NCI-H146 treated with DMSO at 0.1 percent for 48 hours (cell line): Measurements from ENCODE around the gene PTGDS.

Experiments used
- DNase-seq: peaks from one replicate; lab custom pipeline; 2025; ENCODE audit not compliant: unreplicated experiment; lab: John Stamatoyannopoulos, UW

Gene PTGDS

DNA sequence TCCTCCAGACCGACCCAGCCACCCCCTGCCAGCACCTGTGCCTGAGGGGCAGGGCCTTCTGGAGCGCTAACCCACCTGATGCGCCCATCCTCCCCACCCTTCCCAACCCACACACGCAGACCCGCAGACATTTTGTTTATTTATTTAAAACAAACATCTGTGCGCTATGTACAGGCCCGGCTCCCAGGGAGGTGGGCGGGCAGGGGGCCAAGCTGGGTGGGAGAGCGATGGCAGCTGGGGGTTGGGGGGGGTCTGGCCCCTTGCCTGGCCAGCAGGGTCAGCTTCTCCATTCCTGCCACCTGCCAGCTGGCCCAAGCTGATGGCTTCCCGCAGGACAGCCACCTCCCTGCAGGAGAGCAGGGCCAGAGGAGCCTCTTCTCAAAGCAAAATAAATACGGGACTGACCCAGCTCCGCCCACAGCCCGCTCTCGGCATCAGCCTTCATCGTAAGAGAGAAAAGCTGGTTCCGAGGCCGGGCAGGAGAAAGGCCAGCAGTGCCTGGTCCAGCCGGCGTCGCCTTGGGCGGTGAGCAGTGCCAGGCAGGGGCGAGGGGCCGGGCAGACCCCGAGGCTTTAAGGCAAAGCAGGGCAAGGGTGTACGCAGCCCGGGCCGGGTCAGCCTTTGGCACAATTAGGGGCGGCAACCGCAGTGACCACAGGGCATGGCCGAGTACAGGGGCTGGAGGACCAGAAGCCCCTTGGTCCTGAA is 30.0 kb downstream of the PTGDS start:
- DNase-seq, result no peak

- DNase-seq, result no peak
Measured at GRCh38 chr9:137007816-137008270, 30.5 kb downstream of the PTGDS start.

DNA sequence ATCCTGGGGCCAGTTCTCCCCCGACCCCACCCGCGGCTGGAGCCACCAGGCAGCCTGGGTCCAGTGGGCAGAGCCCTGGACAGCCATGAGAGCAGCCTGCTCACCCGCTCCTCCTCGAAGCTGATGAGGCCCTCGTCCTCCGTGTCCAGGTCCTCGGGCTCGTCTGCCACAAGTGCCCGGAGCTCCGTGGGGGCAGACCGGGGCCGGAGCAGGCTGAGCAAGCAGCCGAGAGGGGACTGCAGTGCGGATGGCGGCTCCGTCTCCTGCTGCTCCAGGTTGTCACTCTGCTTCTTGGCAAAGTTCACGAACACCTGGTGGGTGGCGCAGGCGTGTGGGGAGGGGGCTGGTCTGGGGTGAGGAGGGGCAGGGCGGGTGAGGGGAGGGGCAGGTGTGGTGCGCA is 31.0 kb downstream of the PTGDS start:
- no peak for DNase-seq

DNA sequence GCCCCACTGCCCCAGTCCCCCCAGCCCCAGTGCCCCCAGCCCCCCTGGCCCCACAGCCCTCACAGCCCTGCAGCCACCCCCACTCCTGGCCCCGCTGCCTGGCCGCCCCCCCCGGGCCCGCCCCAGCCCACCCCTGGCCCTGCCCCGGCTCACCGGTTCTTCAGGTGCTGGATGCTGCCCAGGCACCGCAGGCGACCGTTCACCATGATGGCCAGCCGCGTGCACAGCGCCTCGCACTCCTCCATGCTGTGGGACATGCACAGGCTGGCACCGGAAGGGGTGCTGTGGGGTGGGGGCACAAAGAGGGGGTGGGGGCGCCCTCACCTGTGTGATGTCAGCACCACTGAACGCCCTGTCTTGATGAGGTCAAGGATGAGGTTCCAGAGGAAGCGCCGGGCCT is 31.9 kb downstream of the PTGDS start:
- no peak for DNase-seq

DNA sequence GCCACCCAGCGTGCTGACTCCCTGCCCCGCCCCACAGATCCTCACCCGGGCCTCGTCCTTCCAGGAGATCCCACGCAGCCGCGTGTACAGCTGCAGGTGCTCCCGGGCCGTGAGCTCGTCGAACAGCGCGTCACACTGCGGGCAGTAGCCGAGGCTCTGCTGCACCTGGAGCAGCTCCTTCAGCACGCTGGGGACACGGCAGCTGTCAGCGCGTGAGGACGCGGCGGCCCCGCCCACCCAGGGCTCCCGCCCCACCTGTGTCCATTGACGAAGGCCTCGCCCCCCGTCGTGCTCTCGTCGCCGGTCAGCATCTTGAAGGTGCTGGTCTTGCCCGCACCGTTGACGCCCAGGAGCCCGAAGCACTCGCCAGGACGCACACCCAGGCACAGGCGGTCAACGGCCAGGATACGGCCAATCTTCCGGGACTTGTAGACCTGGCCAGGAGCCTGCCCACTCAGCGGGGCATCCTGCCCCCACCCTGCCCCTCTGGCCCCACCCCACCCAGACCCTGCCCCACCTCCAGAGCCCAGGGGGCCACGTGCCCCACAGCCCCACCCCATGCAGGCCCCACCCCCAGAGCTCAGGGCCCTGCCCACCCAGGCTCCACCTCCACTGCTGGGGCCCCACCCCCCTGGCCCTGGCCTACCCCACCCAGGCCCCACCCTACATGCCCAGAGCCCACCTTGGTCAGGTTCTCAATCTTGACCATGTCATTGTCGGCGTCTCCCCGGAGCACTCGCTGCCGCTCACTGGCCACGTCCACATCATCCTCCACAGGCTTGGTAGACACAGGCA is 32.8 kb downstream of the PTGDS start:
- no peak for DNase-seq

DNA sequence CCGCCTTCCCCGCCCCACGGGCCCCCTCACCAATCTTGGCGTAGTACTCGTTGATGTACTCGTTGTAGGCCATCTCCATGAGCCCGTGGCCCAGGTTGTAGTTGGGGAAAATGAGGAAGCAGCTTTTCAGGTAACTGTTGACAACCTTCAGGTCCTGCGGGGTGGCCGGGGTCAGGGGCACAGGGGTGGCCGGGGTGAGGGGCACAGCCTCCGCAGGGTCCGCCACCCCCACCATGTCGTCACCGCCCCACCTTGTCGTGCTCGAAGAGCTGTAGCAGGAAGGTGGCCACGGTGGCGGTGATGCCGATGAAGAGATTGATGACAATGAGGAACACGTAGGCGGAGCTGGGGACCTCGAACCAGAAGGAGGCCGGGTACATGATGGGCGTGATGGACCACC is 33.9 kb downstream of the PTGDS start:
- no peak for DNase-seq

DNA sequence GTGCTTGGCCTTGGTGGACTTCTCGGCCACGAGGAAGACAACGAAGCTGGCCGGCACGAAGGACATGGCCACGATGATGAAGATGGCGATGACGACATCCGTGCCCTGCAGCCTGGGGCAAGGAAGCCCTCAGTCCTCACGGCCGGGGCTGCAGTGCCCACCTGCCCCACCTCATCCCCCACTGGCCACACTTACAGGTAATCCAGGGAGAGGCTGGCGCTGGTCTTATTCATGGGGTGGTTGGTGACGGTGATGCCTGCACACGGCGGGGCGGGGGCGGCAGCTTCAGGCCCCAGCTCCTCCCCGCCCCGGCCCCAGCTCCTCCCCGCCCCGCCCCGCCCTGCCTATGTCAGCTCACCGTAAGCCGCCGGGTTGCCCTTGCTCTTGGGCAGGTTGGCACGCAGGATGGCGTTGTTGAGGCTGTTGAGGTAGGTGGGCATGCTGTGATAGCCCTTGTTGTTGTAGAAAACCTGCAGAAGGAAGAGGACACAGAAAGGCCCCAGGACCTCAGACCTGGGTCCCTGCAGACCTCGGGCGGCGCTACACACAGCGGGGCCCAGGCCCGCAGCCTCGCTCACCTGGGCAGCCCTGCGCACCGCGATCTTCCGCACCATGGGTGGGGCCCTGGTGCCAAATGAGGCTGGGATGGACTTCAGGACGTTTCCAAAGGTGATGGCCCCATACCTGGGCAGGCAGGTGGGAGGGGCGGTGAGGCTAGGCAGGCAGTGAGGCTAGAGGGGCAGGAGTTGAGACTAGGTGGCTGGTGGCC is 34.8 kb downstream of the PTGDS start:
- no peak for DNase-seq

DNA sequence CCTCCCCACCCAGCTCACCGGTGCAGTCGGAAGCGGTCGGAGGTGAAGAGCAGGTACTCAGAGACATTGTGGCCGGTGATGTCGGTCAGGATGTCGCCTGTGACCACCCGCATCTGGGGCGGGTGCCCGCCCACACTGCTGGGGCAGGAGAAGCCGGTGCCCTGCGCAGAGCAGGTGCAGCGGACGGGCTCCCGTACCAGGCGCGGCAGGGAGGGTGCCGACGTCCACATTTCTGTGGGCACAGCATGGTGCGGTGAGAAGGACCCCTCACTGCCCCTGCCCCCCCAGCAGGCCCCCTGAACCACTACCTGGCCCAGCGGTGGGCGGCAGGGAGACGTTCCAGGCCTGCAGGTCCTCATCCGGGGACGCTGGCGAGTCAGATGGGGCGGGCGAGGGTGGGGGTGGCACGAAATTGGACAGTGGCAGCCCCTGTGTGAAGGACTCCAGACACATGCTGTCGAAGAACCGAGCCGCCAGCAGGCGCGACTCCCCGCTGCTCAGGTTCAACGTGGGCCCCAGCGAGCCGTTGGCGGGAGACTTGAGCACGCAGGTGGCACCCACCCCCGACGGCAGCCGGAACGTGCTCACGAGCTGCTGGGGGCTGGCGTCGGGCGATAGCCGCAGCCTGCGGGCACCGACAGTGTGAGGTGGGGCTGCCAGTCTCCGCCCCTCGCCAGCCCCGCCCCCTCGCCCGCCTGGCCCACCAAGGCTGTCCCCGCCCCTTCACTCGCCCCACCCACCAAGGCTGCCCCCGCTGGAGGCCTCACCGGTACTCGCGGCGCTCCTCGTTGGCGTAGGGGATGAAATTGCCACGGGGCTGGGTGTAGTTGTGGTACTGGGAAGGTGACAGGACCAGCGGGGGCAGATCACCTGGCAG is 35.6 kb downstream of the PTGDS start:
- no peak for DNase-seq

GRCh38 chr9:137013571-137013940 is 36.3 kb downstream of the PTGDS start:
- no peak for DNase-seq

DNA sequence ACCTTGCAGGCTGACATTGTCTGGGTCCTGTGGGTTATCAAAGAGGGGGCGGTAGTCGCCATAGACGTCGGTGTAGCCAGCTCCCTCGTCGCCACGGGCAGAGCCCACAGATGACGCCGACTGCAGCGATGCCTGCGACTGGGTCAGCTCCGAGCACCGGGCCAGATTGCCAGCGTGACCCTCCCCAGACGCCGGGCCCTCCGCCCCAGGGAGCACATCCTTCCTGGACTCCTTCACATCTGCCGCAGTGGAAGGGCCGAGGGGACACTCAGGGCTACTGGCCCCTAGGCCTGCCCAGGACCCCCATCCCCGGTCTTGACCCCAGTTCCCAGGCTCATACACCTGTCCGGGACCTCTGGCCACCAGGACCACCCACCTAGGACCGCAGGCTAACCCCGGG is 36.9 kb downstream of the PTGDS start:
- DNase-seq, result no peak

GRCh38 chr9:137014776-137015539 is 37.7 kb downstream of the PTGDS start:
- DNase-seq, result no peak

- DNase-seq, result no peak
Measured at GRCh38 chr9:137015540-137015930, 38.2 kb downstream of the PTGDS start.

- no peak for DNase-seq
Measured at GRCh38 chr9:137015976-137016375, 38.7 kb downstream of the PTGDS start.

DNA sequence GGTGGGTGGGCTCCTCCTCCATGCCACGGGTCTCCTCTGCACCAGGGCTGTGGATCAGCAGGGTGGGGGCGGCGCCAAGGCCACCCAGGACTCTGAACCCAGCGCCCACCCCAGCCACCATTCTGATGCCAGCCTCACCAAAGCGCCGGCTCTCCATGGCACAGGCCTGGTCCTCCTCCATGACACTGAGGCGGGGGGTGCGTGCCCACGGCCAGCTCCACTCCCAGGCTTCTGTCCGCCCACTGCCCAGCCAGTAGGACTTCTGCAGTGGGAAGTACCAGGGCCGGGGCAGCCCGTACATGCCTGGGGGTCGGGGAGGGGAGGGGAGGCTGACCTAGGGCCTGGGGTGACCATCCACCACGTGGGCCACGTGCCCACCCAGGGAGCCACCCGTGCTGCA is 39.1 kb downstream of the PTGDS start:
- DNase-seq, result no peak

- DNase-seq, result no peak
Measured at GRCh38 chr9:137017071-137017470, 39.8 kb downstream of the PTGDS start.

GRCh38 chr9:137017791-137018497 is 40.6 kb downstream of the PTGDS start:
- DNase-seq, result no peak

GRCh38 chr9:137018761-137019559 is 41.7 kb downstream of the PTGDS start:
- no peak for DNase-seq

DNA sequence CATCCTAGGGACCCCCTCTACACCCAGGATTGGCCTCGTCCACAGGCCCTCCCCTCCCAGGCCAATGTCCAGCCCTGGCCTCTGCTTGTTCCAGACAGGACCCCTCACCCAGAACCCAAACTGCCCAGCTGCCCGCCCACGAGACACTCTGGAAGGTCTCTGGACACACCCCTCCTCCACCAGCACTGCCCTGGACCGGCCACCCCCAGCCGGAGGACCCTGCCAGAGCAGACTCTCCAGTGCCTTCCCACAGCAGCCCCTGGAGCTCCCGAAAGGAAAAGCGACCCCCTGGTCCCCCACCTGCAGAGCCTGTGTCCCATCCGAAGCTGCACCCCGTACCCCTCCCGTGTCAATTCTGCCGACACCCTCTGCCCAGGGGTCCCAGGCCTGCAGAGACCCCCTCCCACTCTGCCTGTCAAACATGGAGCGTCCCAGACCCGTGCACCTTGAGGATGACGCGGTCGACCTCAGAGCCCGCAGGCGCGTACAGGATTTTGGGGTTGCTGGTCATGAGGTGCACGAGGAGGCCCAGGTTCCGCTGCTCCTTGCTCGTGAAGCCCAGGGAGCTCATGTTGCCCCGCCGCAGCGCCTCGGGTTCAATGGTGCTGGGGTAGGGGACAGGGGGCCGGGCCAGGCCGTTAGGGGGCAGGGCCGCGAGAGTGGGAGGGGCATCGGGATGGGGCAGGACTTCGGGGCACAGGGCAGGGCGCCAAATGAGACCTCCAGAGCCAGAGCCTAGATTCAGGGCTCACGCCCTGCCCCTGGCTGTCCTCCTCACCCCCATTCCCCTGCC is 42.8 kb downstream of the PTGDS start:
- DNase-seq, result no peak
